ENCODE measurements around the gene PITPNC1. TPM values are rescaled to one million over a fixed set of nuclear protein-coding genes. Genes with fewer than 3 reads are reported as not detected.
"Not testable (repeated sequence)": the region's sequence is repeated elsewhere in the genome, so short reads cannot be mapped to it uniquely, and the experiment has no call there.

The PITPNC1 gene
- total RNA-seq, 4 donors from 2014 or later, result 1.6 to 6.0 (median 3.2) TPM

- Histone ChIP-seq H3K9me3 (no peaks in the 10 kb centered on the region), H3K27ac (no peak overlapping the region), H3K27me3 (no peaks in the 10 kb centered on the region), H3K36me3 (no peaks in the 10 kb centered on the region), H3K4me1 (peaks cover 25% of the 10 kb centered on the region), H3K4me3 (no peak overlapping the region)
- WGBS, result 84% methylated on average over 4 of the region's 4 CpGs
- TF ChIP-seq POLR2A (IDR thresholded peaks at IDR 0.05) (no peak), CTCF (IDR thresholded peaks at IDR 0.05) (no peak), POLR2AphosphoS5 (IDR thresholded peaks at IDR 0.05) (no peak), EP300 (IDR thresholded peaks at IDR 0.05) (no peak)
- DNase-seq (ENCODE audit: low spot score in 2 of 2), result no peak
Measured at GRCh38 chr17:67493812-67494211, 116.7 kb downstream of the PITPNC1 start.

GRCh38 chr17:67495534-67495933 is 118.5 kb downstream of the PITPNC1 start:
- H3K4me1 ChIP-seq, result peaks cover 22% of the 10 kb centered on the region
- not testable (repeated sequence) for DNase-seq (ENCODE audit: low spot score in 2 of 2); H3K9me3 ChIP-seq; H3K27ac ChIP-seq; H3K36me3 ChIP-seq; H3K27me3 ChIP-seq; H3K4me3 ChIP-seq
- WGBS, result 98% methylated on average over 5 of the region's 5 CpGs

- Histone ChIP-seq H3K9me3 (no peaks in the 10 kb centered on the region), H3K4me1 (peaks cover 15% of the 10 kb centered on the region), H3K36me3 (no peaks in the 10 kb centered on the region), H3K27ac (no peak overlapping the region), H3K27me3 (no peaks in the 10 kb centered on the region), H3K4me3 (no peak overlapping the region)
- DNase-seq (ENCODE audit: low spot score in 2 of 2), result no peak
- 88% methylated on average over 7 of the region's 7 CpGs for WGBS
- no peak for TF ChIP-seq EP300 (IDR thresholded peaks at IDR 0.05)
- TF ChIP-seq POLR2A (IDR thresholded peaks at IDR 0.05), result no peak
- no peak for TF ChIP-seq POLR2AphosphoS5 (IDR thresholded peaks at IDR 0.05)
- no peak for TF ChIP-seq CTCF (IDR thresholded peaks at IDR 0.05)
Measured at GRCh38 chr17:67496286-67496685, 119.2 kb downstream of the PITPNC1 start.

GRCh38 chr17:67499685-67500084 is 122.6 kb downstream of the PITPNC1 start:
- no peak overlapping the region for H3K27ac ChIP-seq
- no peaks in the 10 kb centered on the region for H3K36me3 ChIP-seq
- H3K9me3 ChIP-seq, result no peaks in the 10 kb centered on the region
- TF ChIP-seq CTCF (IDR thresholded peaks at IDR 0.05) (no peak), POLR2A (IDR thresholded peaks at IDR 0.05) (no peak), EP300 (IDR thresholded peaks at IDR 0.05) (no peak), POLR2AphosphoS5 (IDR thresholded peaks at IDR 0.05) (no peak)
- WGBS, result 83% methylated on average over 4 of the region's 4 CpGs
- no peaks in the 10 kb centered on the region for H3K27me3 ChIP-seq
- no peaks in the 10 kb centered on the region for H3K4me1 ChIP-seq
- DNase-seq (ENCODE audit: low spot score in 2 of 2), result no peak
- no peak overlapping the region for H3K4me3 ChIP-seq

- 44% methylated on average over 2 of the region's 2 CpGs for WGBS
- no peak for TF ChIP-seq POLR2A (IDR thresholded peaks at IDR 0.05)
- no peak for TF ChIP-seq CTCF (IDR thresholded peaks at IDR 0.05)
- no peak for TF ChIP-seq EP300 (IDR thresholded peaks at IDR 0.05)
- no peak for TF ChIP-seq POLR2AphosphoS5 (IDR thresholded peaks at IDR 0.05)
- Histone ChIP-seq H3K4me1 (no peaks in the 10 kb centered on the region), H3K9me3 (no peaks in the 10 kb centered on the region), H3K36me3 (no peaks in the 10 kb centered on the region), H3K4me3 (no peak overlapping the region), H3K27ac (no peak overlapping the region), H3K27me3 (no peaks in the 10 kb centered on the region)
- DNase-seq (ENCODE audit: low spot score in 2 of 2), result no peak
Measured at GRCh38 chr17:67500261-67500660, 123.2 kb downstream of the PITPNC1 start.

GRCh38 chr17:67500677-67501300 is 123.7 kb downstream of the PITPNC1 start:
- Histone ChIP-seq H3K27ac (no peak overlapping the region), H3K9me3 (no peaks in the 10 kb centered on the region)
- TF ChIP-seq CTCF (IDR thresholded peaks at IDR 0.05) (no peak), POLR2A (IDR thresholded peaks at IDR 0.05) (no peak), POLR2AphosphoS5 (IDR thresholded peaks at IDR 0.05) (no peak)

More at GRCh38 chr17:67500677-67501300, 123.7 kb downstream of the PITPNC1 start:
- DNase-seq (ENCODE audit: low spot score in 2 of 2), result no peak
- WGBS, result 94% methylated on average over 11 of the region's 11 CpGs
- H3K4me3 ChIP-seq, result no peak overlapping the region
- H3K36me3 ChIP-seq, result no peaks in the 10 kb centered on the region
- H3K27me3 ChIP-seq, result no peaks in the 10 kb centered on the region
- no peaks in the 10 kb centered on the region for H3K4me1 ChIP-seq

Measured in suprapubic skin (tissue), 4 donors.